GM23248 (cell line): ENCODE data around the gene GRIN2C.

Experiments used
- EZH2 ChIP-seq: fragments of 200-600 bp; sonication (generic); IDR thresholded peaks from 2 replicates; pipeline ENCODE4 v1.6.1; 2018; ENCODE audit warnings: antibody characterized with exemption, mild to moderate bottlenecking; ENCODE audit not compliant: insufficient read depth, poor library complexity, severe bottlenecking
- EZH2phosphoT487 ChIP-seq: fragments of 200-600 bp; sonication (generic); IDR thresholded peaks from 2 replicates; pipeline ENCODE4 v1.6.1; 2018; ENCODE audit warnings: antibody characterized with exemption, moderate library complexity, mild to moderate bottlenecking, low read depth; ENCODE audit not compliant: insufficient read depth

GRCh38 chr17:74881073-74881472, 21.4 kb upstream of the GRIN2C start:
- no peak for TF ChIP-seq EZH2
- no peak for TF ChIP-seq EZH2phosphoT487
